Measurements from ENCODE around the gene SPATA24. TPM values are rescaled to one million over a fixed set of nuclear protein-coding genes. Genes with fewer than 3 reads are reported as not detected.

Gene SPATA24
- total RNA-seq, 4 donors from 2014 or later, result 1.5 to 5.9 (median 5.5) TPM

DNA sequence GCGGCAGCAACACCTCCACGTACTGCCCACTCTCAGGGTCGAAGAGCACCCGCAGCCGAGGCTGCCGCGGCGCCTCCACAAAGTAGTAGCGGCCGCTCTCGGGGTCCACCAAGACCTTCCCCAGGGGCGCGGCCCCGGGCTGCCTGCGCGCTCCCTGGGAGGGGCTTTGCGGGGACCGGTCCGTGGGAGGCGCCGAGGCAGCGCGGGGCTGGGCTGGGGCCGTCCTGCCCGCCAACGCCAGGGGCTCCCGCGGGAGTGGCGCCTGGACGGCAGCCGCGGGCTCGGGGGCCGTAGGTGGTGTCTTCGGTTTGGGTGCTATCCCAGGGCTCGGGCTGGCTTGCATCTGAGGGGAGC, 11.6 kb downstream of the SPATA24 start:
- intact Hi-C loops (cut with DNase I), result loop anchor here (5.0 kb wide), 1 partner anchor 50 kb away; the partner anchor contains the start of gene PAIP2
- Histone ChIP-seq H3K27me3 (peaks cover 0 to 38% (median 0%) of the 10 kb centered on the region in 4 donors), H3K4me1 (peaks cover 42 to 77% (median 45%) of the 10 kb centered on the region in 3 donors), H3K4me3 (peak overlapping the region; percentile 35 to 73 (median 56)), H3K36me3 (no peaks in the 10 kb centered on the region), H3K9me3 (no peaks in the 10 kb centered on the region), H3K27ac (peak overlapping the region; percentile 26 to 80 (median 56))
- 26% methylated on average over 8 of the region's 36 CpGs; no CpG with 5 or more reads in 1 of the 2 donors for WGBS, 2 donors
- DNase-seq, result no peak
- TF ChIP-seq POLR2A (IDR thresholded peaks at IDR 0.05) (no peak), CTCF (IDR thresholded peaks at IDR 0.05) (no peak)

GRCh38 chr5:139391570-139392323, 12.1 kb downstream of the SPATA24 start:
- intact Hi-C loops (cut with DNase I), result loop anchor here (5.0 kb wide), 1 partner anchor 49 kb away; the partner anchor contains the start of gene PAIP2

GRCh38 chr5:139390639-139391569, 13.0 kb downstream of the SPATA24 start:
- intact Hi-C loops (cut with DNase I), result loop anchor here (5.0 kb wide), 1 partner anchor 49 kb away; the partner anchor contains the start of gene PAIP2
- Histone ChIP-seq H3K9me3 (no peaks in the 10 kb centered on the region), H3K4me1 (peaks cover 42 to 75% (median 45%) of the 10 kb centered on the region in 3 donors), H3K36me3 (no peaks in the 10 kb centered on the region), H3K27ac (peak overlapping the region; percentile 24 to 80 (median 43)), H3K27me3 (peaks cover 0 to 38% (median 0%) of the 10 kb centered on the region in 4 donors), H3K4me3 (peak overlapping the region in 1 of 4 donors; percentile 73)
- WGBS, 2 donors, result 52 to 67% methylated on average over 5 to 6 of the region's 10 CpGs
- no peak for DNase-seq
- TF ChIP-seq POLR2A (IDR thresholded peaks at IDR 0.05), result no peak
- TF ChIP-seq CTCF (IDR thresholded peaks at IDR 0.05), result no peak

More at GRCh38 chr5:139391570-139392323, 12.1 kb downstream of the SPATA24 start:
- no peaks in the 10 kb centered on the region for H3K9me3 ChIP-seq
- H3K27ac ChIP-seq, result peak overlapping the region; percentile 26 to 80 (median 56)
- H3K36me3 ChIP-seq, result no peaks in the 10 kb centered on the region
- H3K27me3 ChIP-seq, result peaks cover 0 to 38% (median 0%) of the 10 kb centered on the region in 4 donors
- DNase-seq, result no peak
- H3K4me1 ChIP-seq, result peaks cover 42 to 77% (median 45%) of the 10 kb centered on the region in 3 donors
- TF ChIP-seq CTCF (IDR thresholded peaks at IDR 0.05) (no peak), POLR2A (IDR thresholded peaks at IDR 0.05) (no peak)
- H3K4me3 ChIP-seq, result peak overlapping the region; percentile 35 to 73 (median 56)
- 22 to 35% methylated on average over 15 to 17 of the region's 33 CpGs for WGBS, 2 donors

GRCh38 chr5:139389701-139390638, 13.9 kb downstream of the SPATA24 start, which contains the start of gene MZB1:
Gene MZB1 (minus strand): TSS chr5:139389913. CDS start chr5:139389856, 57 bp downstream.
- Histone ChIP-seq H3K4me3 (peak within 1 kb of the TSS in 1 of 4 donors; percentile 29), H3K27me3 (peaks cover 0 to 32% (median 0%) of the 10 kb centered on the region in 4 donors), H3K36me3 (no peaks in the 10 kb centered on the region), H3K4me1 (peaks cover 46 to 75% (median 49%) of the 10 kb centered on the region in 3 donors), H3K9me3 (no peaks in the 10 kb centered on the region), H3K27ac (peak within 1 kb of the TSS in 3 of 4 donors; percentile 24 to 80 (median 60))
- DNase-seq, result no peak
- 55 to 78% methylated on average over 8 to 10 of the region's 11 CpGs for WGBS, 2 donors
- TF ChIP-seq CTCF (IDR thresholded peaks at IDR 0.05) (no peak), POLR2A (IDR thresholded peaks at IDR 0.05) (peak in 1 of 4 donors; percentile 52)
- intact Hi-C loops (cut with DNase I), result loop anchor here (5.0 kb wide), 1 partner anchor 48 kb away; the partner anchor contains the start of gene PAIP2
